CD8-positive, alpha-beta memory T cell (primary cell): ENCODE results near the gene NXF1. TPM values are rescaled to one million over a fixed set of nuclear protein-coding genes. Genes with fewer than 3 reads are reported as not detected.

Experiments used
- CTCF ChIA-PET: fragments of 350-600 bp; sonication (Branson Sonifier 250); formaldehyde crosslinking; loops from one replicate; lab custom pipeline; 2021; ENCODE audit warnings: antibody characterized with exemption; lab: Charles Lee
- POLR2A ChIA-PET: fragments of 350-600 bp; sonication (Branson Sonifier 250); formaldehyde crosslinking; loops from one replicate; lab custom pipeline; 2021; ENCODE audit warnings: antibody characterized with exemption; lab: Charles Lee
- DNase-seq, 5 donors: peaks; one replicate each; pipeline versions ENCODE4 v3.0.0 to v3.0.0-alpha.2; 2020 to 2022; ENCODE audit warnings: mixed read lengths in 1 of 5
- H3K27ac ChIP-seq: one replicate; pipeline ENCODE4 v1.7.0; 2013; ENCODE audit warnings: low read depth, mild to moderate bottlenecking, low read length, moderate library complexity
- H3K27me3 ChIP-seq: 2 replicates; pipeline ENCODE4 v1.7.0; 2013; ENCODE audit warnings: low read length, mild to moderate bottlenecking; ENCODE audit not compliant: insufficient read depth, poor library complexity, severe bottlenecking
- H3K36me3 ChIP-seq: 2 replicates; pipeline ENCODE4 v1.7.0; 2013; ENCODE audit warnings: mild to moderate bottlenecking, low read length, moderate library complexity; ENCODE audit not compliant: insufficient read depth
- H3K4me1 ChIP-seq: 2 replicates; pipeline ENCODE4 v1.7.0; 2013; ENCODE audit warnings: mild to moderate bottlenecking, low read length, moderate library complexity; ENCODE audit not compliant: insufficient read depth
- H3K4me3 ChIP-seq: 2 replicates; pipeline ENCODE4 v1.7.0; 2013; ENCODE audit warnings: mild to moderate bottlenecking, low read length
- H3K9me3 ChIP-seq: 2 replicates; pipeline ENCODE4 v1.7.0; 2013; ENCODE audit warnings: mild to moderate bottlenecking, low read length
- H3K27ac Mint-ChIP-seq, 8 donors: one replicate each; pipeline ENCODE4 v1.8.0; 2020 to 2021; ENCODE audit warnings: mixed read lengths in 8 of 8, mild to moderate bottlenecking in 6 of 8, inconsistent platforms in 3 of 8, moderate library complexity in 3 of 8
- H3K27me3 Mint-ChIP-seq, 2 donors: one replicate each; pipeline ENCODE4 v1.8.0; 2020 to 2021; ENCODE audit warnings: mixed read lengths in 2 of 2, mild to moderate bottlenecking in 1 of 2, moderate library complexity in 1 of 2
- H3K36me3 Mint-ChIP-seq, 3 donors: one replicate each; pipeline ENCODE4 v1.8.0; 2020 to 2021; ENCODE audit warnings: mixed read lengths in 3 of 3, inconsistent platforms in 1 of 3, mild to moderate bottlenecking in 1 of 3
- H3K4me1 Mint-ChIP-seq, 3 donors: one replicate each; pipeline ENCODE4 v1.8.0; 2020 to 2021; ENCODE audit warnings: mixed read lengths in 3 of 3, inconsistent platforms in 1 of 3, mild to moderate bottlenecking in 1 of 3
- H3K4me3 Mint-ChIP-seq, 7 donors: one replicate each; pipeline ENCODE4 v1.8.0; 2020 to 2021; ENCODE audit warnings: mixed read lengths in 7 of 7, mild to moderate bottlenecking in 6 of 7, moderate library complexity in 4 of 7, inconsistent platforms in 2 of 7
- H3K9me3 Mint-ChIP-seq, 5 donors: one replicate each; pipeline ENCODE4 v1.8.0; 2020 to 2022; ENCODE audit warnings: mixed read lengths in 5 of 5, mild to moderate bottlenecking in 3 of 5, moderate library complexity in 2 of 5, inconsistent platforms in 1 of 5
- polyA plus RNA-seq: library from polyadenylated mRNA; unstranded; fragments of 300-500 nt; fragmentation: Illumina TruSeq; gene quantifications from one replicate; pipeline ENCODE4 v1.2.3, GENCODE V29; 2021
- total RNA-seq, 2 experiments: library from RNA; stranded (reverse); gene quantifications; one replicate each; pipeline ENCODE4 v1.2.3, GENCODE V29; 2021

NXF1 gene
- total and polyA plus RNA-seq, 3 experiments from 2014 or later: 81.2 to 126 (median 112) TPM

GRCh38 chr11:62794201-62794775 is 11.0 kb downstream of the NXF1 start:
- Mint-ChIP-seq H3K4me3 (peak overlapping the region in 2 of 7 donors; percentile 5 to 41), H3K4me1 (peaks cover 24 to 40% (median 38%) of the 10 kb centered on the region in 3 donors), H3K27me3 (no peaks in the 10 kb centered on the region), H3K9me3 (no peaks in the 10 kb centered on the region), H3K27ac (peak overlapping the region in 6 of 8 donors; percentile 18 to 76 (median 49)), H3K36me3 (peaks cover 4 to 87% (median 19%) of the 10 kb centered on the region in 3 donors)
- no peak for DNase-seq
- peaks cover 21% of the 10 kb centered on the region for H3K4me1 ChIP-seq
- no peak overlapping the region for H3K27ac ChIP-seq
- peaks cover 67% of the 10 kb centered on the region for H3K36me3 ChIP-seq
- H3K27me3 ChIP-seq: no peaks in the 10 kb centered on the region
- H3K4me3 ChIP-seq: no peak overlapping the region
- CTCF ChIA-PET: interaction anchor here (1.0 to 1.3 kb wide), 2 partner anchors 43 to 47 kb away, joined by 3 read pairs; no protein-coding TSS in a partner anchor
- POLR2A ChIA-PET: interaction anchor here (0.6 to 1.2 kb wide), 7 partner anchors 16 to 165 kb away, joined by 3 to 7 read pairs (median 3); partner anchors contain the start of genes SLC3A2 and ZBTB3
- H3K9me3 ChIP-seq: no peaks in the 10 kb centered on the region

GRCh38 chr11:62792202-62792575 is 13.1 kb downstream of the NXF1 start:
- Mint-ChIP-seq H3K4me1 (peaks cover 36 to 56% (median 56%) of the 10 kb centered on the region in 3 donors), H3K27ac (peak overlapping the region; percentile 67 to 100 (median 96)), H3K4me3 (peak overlapping the region; percentile 85 to 97 (median 90)), H3K9me3 (no peaks in the 10 kb centered on the region), H3K36me3 (peaks cover 0 to 82% (median 14%) of the 10 kb centered on the region in 3 donors), H3K27me3 (no peaks in the 10 kb centered on the region)
- Histone ChIP-seq H3K36me3 (peaks cover 51% of the 10 kb centered on the region), H3K4me1 (peaks cover 30% of the 10 kb centered on the region), H3K27ac (peak overlapping the region; percentile 84), H3K27me3 (no peaks in the 10 kb centered on the region), H3K9me3 (no peaks in the 10 kb centered on the region), H3K4me3 (peak overlapping the region; percentile 79)
- POLR2A ChIA-PET: interaction anchor here (0.5 to 3.7 kb wide), 6 partner anchors 39 to 89 kb away, joined by 3 to 17 read pairs (median 3); partner anchors contain the start of genes SLC3A2, STX5 and WDR74
- peak in 1 of 5 donors; percentile 27 for DNase-seq
- CTCF ChIA-PET: interaction anchor here (0.7 to 0.9 kb wide), 2 partner anchors 35 to 201 kb away, joined by 3 read pairs; partner anchors contain the start of gene TUT1

GRCh38 chr11:62791501-62792201 is 13.6 kb downstream of the NXF1 start, which contains the start of gene TMEM223:
TMEM223 (minus strand) TSS chr11:62792006; CDS start chr11:62791994, 12 bp downstream.
- ChIA-PET POLR2A (interaction anchor here (0.5 to 3.7 kb wide), 5 partner anchors 40 to 71 kb away, joined by 3 to 17 read pairs (median 4); partner anchors contain the start of gene STX5), CTCF (interaction anchor here (1.0 to 1.1 kb wide), 2 partner anchors 70 to 72 kb away, joined by 3 read pairs; no protein-coding TSS in a partner anchor)
- peak within 1 kb of the TSS; percentile 79 for H3K4me3 ChIP-seq
- Mint-ChIP-seq H3K4me3 (peak within 1 kb of the TSS; percentile 85 to 97 (median 90)), H3K4me1 (peaks cover 37 to 57% (median 56%) of the 10 kb centered on the region in 3 donors), H3K27me3 (no peaks in the 10 kb centered on the region), H3K36me3 (peaks cover 0 to 79% (median 14%) of the 10 kb centered on the region in 3 donors), H3K9me3 (no peaks in the 10 kb centered on the region), H3K27ac (peak within 1 kb of the TSS; percentile 72 to 100 (median 96))
- H3K36me3 ChIP-seq: peaks cover 47% of the 10 kb centered on the region
- no peaks in the 10 kb centered on the region for H3K27me3 ChIP-seq
- H3K27ac ChIP-seq: peak within 1 kb of the TSS; percentile 84
- H3K9me3 ChIP-seq: no peaks in the 10 kb centered on the region
- peaks cover 30% of the 10 kb centered on the region for H3K4me1 ChIP-seq
- peak; percentile 83 to 90 (median 88) for DNase-seq

GRCh38 chr11:62789576-62789975 is 15.7 kb downstream of the NXF1 start:
- peak overlapping the region; percentile 22 to 100 (median 96) for H3K27ac Mint-ChIP-seq
- H3K36me3 Mint-ChIP-seq: peaks cover 0 to 63% (median 7%) of the 10 kb centered on the region in 3 donors
- peak overlapping the region; percentile 94 to 97 (median 95) for H3K4me3 Mint-ChIP-seq

GRCh38 chr11:62788991-62789390 is 16.2 kb downstream of the NXF1 start:
- peaks cover 46 to 62% (median 57%) of the 10 kb centered on the region in 3 donors for H3K4me1 Mint-ChIP-seq
- peak overlapping the region; percentile 94 to 97 (median 95) for H3K4me3 Mint-ChIP-seq
- H3K27ac ChIP-seq: no peak overlapping the region

More at GRCh38 chr11:62789576-62789975, 15.7 kb downstream of the NXF1 start:
- CTCF ChIA-PET: interaction anchor here (1.1 to 2.5 kb wide), 4 partner anchors 66 to 92 kb away, joined by 3 to 11 read pairs (median 4); partner anchors contain the start of gene SLC3A2
- no peaks in the 10 kb centered on the region for H3K9me3 ChIP-seq
- H3K27me3 ChIP-seq: no peaks in the 10 kb centered on the region
- Mint-ChIP-seq H3K27me3 (no peaks in the 10 kb centered on the region), H3K9me3 (no peaks in the 10 kb centered on the region), H3K4me1 (peaks cover 46 to 66% (median 62%) of the 10 kb centered on the region in 3 donors)
- peaks cover 27% of the 10 kb centered on the region for H3K36me3 ChIP-seq
- no peak overlapping the region for H3K4me3 ChIP-seq
- H3K27ac ChIP-seq: no peak overlapping the region
- DNase-seq: no peak
- H3K4me1 ChIP-seq: peaks cover 36% of the 10 kb centered on the region
- POLR2A ChIA-PET: interaction anchor here (0.5 to 5.9 kb wide), 7 partner anchors 8 to 124 kb away, joined by 3 to 88 read pairs (median 4); partner anchors contain the start of genes C11orf98, CSKMT, HNRNPUL2 and SLC3A2

GRCh38 chr11:62787005-62787759 is 18.1 kb downstream of the NXF1 start, which contains the start of gene TMEM179B:
TMEM179B (plus strand) TSS chr11:62787402; CDS start chr11:62787432, 30 bp downstream.
- peak; percentile 97 to 99 (median 97) for DNase-seq
- no peaks in the 10 kb centered on the region for H3K9me3 Mint-ChIP-seq
- H3K36me3 Mint-ChIP-seq: peaks cover 0 to 55% (median 7%) of the 10 kb centered on the region in 3 donors
- Histone ChIP-seq H3K4me3 (peak within 1 kb of the TSS; percentile 98), H3K4me1 (peaks cover 30% of the 10 kb centered on the region), H3K36me3 (peaks cover 10% of the 10 kb centered on the region), H3K27me3 (no peaks in the 10 kb centered on the region), H3K9me3 (no peaks in the 10 kb centered on the region), H3K27ac (peak within 1 kb of the TSS; percentile 96)
- POLR2A ChIA-PET: interaction anchor here (0.6 to 5.9 kb wide), 24 partner anchors 9 to 213 kb away, joined by 3 to 88 read pairs (median 6); partner anchors contain the start of genes B3GAT3, EEF1G, HNRNPUL2 and MTA2
- CTCF ChIA-PET: interaction anchor here (0.6 to 4.9 kb wide), 44 partner anchors 8 to 392 kb away, joined by 3 to 74 read pairs (median 6); partner anchors contain the start of genes BSCL2, GNG3, HNRNPUL2 and NXF1
- peak within 1 kb of the TSS; percentile 94 to 97 (median 95) for H3K4me3 Mint-ChIP-seq
- H3K27ac Mint-ChIP-seq: peak within 1 kb of the TSS; percentile 95 to 100 (median 96)
- H3K4me1 Mint-ChIP-seq: peaks cover 41 to 55% (median 51%) of the 10 kb centered on the region in 3 donors
- H3K27me3 Mint-ChIP-seq: no peaks in the 10 kb centered on the region

More at GRCh38 chr11:62788991-62789390, 16.2 kb downstream of the NXF1 start:
- H3K9me3 ChIP-seq: no peaks in the 10 kb centered on the region
- H3K36me3 Mint-ChIP-seq: peaks cover 0 to 57% (median 3%) of the 10 kb centered on the region in 3 donors
- no peak overlapping the region for H3K4me3 ChIP-seq
- ChIA-PET POLR2A (interaction anchor here (0.6 to 5.9 kb wide), 7 partner anchors 19 to 124 kb away, joined by 3 to 88 read pairs (median 7); partner anchors contain the start of genes C11orf98, CSKMT, HNRNPUL2 and SLC3A2), CTCF (interaction anchor here (1.1 to 2.5 kb wide), 3 partner anchors 72 to 93 kb away, joined by 3 to 11 read pairs (median 3); partner anchors contain the start of gene SLC3A2)
- peak overlapping the region; percentile 77 to 100 (median 96) for H3K27ac Mint-ChIP-seq
- H3K27me3 Mint-ChIP-seq: no peaks in the 10 kb centered on the region
- no peak for DNase-seq
- no peaks in the 10 kb centered on the region for H3K27me3 ChIP-seq
- H3K36me3 ChIP-seq: peaks cover 21% of the 10 kb centered on the region
- no peaks in the 10 kb centered on the region for H3K9me3 Mint-ChIP-seq
- peaks cover 36% of the 10 kb centered on the region for H3K4me1 ChIP-seq
